Breast epithelium (tissue), 3 donors: ENCODE results near the gene SLC27A2.

Source experiments
- POLR2A ChIP-seq: fragments of 450-650 bp; IDR thresholded peaks from one replicate; pipeline ENCODE4 v1.6.1; 2016; ENCODE audit warnings: antibody characterized with exemption, mild to moderate bottlenecking, moderate library complexity
- TF ChIP-seq, protein P1 (sequence below), 3 donors: fragments of 450-650 bp; IDR thresholded peaks; one replicate each; pipeline ENCODE4 v1.5.1; 2016 to 2017; ENCODE audit warnings: antibody characterized with exemption in 3 of 3, mild to moderate bottlenecking in 3 of 3, moderate library complexity in 3 of 3

- TF ChIP-seq, protein P1, sequence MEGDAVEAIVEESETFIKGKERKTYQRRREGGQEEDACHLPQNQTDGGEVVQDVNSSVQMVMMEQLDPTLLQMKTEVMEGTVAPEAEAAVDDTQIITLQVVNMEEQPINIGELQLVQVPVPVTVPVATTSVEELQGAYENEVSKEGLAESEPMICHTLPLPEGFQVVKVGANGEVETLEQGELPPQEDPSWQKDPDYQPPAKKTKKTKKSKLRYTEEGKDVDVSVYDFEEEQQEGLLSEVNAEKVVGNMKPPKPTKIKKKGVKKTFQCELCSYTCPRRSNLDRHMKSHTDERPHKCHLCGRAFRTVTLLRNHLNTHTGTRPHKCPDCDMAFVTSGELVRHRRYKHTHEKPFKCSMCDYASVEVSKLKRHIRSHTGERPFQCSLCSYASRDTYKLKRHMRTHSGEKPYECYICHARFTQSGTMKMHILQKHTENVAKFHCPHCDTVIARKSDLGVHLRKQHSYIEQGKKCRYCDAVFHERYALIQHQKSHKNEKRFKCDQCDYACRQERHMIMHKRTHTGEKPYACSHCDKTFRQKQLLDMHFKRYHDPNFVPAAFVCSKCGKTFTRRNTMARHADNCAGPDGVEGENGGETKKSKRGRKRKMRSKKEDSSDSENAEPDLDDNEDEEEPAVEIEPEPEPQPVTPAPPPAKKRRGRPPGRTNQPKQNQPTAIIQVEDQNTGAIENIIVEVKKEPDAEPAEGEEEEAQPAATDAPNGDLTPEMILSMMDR (IDR thresholded peaks at IDR 0.05): no peak
- no peak for TF ChIP-seq POLR2A
Observed at GRCh38 chr15:50225057-50225456, 43.1 kb downstream of the SLC27A2 start.
